Hepatic stellate cell (primary cell): Measurements from ENCODE around the gene SERPINF2.
A peak's percentile ranks its signal among the peaks of the same experiment; 100 is the strongest.
"Not testable (repeated sequence)": the region's sequence is repeated elsewhere in the genome, so short reads cannot be mapped to it uniquely, and the experiment has no call there.

Experiments used
- DNase-seq: peaks from one replicate; pipeline ENCODE4 v3.0.0; 2011; ENCODE audit warnings: low spot score

The SERPINF2 gene

GRCh38 chr17:1742371-1743087, at the start of gene SERPINF2:
Gene SERPINF2, plus strand, starts transcription at chr17:1742871. Its CDS starts 2,125 bp downstream, at chr17:1744996.
- DNase-seq = no peak

DNA sequence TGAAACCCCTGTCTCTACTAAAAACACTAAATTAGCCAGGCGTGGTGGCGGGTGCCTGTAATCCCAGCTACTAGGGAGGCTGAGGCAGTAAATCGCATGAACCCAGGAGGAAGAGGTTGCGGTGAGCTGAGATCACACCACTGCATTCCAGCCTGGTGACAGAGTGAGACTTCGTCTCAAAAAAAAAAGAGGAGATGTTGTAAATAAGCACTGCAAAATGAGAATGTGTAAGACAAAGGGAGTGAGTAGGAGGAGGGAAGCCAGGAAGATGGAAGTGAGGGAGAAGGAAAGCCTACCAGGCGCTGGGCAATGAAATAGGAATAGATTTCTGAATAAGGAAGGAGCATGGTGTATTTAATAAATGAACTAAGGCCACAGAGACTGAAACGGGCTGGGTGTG, 49.3 kb upstream of the SERPINF2 start:
- no peak for DNase-seq

DNA sequence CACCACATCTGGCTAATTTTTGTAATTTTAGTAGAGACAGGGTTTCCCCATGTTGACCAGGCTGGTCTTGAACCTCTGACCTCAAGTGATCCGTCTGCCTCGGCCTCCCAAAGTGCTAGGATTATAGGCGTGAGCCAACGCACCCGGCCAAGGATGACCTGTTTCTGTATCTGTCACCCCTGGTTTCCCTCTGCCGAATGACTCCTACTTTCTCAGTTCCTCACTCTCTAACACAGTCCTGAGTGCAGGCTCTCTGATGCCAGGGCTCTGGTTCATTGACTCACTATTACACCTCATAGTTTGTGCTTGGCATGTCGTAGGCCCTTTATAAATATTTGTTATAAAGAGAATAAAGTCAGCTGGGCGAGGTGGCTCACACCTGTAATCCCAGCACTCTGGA, 47.3 kb upstream of the SERPINF2 start:
- no peak for DNase-seq

DNA sequence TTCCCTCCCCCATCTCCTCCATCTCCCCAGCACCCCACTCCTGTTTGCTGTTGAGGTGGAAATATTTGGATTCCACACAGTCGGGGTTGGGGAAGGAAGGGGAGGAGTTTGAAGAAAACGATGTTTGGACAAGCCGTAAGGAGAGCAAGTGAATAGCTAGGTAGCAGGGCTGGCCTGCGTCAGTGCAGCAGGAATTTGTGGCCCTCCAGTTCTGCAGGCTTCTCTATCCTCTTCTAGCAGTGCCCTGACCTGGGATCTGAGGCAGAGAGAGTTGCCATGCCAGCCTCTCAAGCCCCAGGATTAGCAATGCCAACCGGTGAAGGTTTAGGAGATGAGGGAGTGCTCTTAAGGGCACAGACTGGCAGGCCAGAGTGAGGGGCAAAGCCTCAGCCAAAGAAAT, 45.0 kb upstream of the SERPINF2 start:
- DNase-seq = no peak

DNA sequence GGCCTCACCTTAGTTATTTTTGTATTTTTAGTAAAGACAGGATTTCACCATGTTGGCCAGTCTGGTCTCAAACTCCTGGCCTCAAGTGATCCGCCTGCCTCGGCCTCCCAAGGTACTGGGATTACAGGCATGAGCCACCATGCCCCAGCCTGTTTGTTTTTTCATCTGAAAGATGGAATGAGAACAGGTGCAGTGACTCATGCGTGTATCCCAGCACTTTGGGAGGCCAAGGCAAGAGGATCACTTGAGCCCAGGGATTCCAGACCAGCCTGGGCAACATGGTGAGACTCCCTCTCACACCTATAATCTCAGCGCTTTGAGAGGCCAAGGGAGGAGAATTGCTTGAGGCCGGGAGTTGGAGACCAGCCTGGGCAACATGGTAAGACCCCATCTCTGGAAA, 42.8 kb upstream of the SERPINF2 start:
- not testable (repeated sequence) for DNase-seq

DNA sequence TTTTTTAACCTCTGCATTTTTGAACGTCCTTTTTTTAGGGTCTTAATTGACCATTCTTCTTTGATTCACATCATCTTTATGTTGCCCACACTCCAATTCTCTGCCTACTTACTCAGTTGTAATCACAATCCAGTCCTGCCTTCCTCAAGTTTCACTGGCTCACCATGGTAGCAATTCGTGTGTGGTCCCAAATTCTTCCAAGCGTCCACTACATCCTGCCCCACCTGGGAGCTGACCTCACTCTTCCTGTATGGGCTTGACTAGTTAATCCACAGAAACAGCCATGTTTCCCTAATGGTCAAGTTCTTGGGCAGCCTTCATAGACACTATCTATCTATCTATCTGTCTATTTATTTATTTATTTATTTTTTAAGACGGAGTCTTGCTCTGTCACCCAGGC, 39.6 kb upstream of the SERPINF2 start:
- DNase-seq = no peak

DNA sequence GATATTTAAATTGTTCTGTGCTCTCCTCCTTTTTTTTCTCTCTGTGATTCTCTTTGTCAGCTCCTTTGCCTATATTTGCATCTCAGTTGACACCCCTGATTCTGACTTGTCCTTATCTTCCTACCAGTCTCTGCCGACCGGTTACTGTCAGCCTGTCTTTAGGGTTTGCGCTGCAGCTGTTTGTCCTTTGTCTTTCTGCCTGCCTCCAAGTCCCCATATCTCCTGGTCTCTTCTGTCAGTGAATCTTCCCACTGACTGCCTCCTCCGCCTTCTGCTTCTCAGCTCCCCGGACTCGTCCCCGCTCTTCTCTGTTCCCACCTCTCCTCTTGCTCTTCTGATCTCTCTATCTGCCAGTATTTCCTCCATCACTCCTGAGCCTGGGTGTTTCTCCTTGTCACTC, 37.7 kb upstream of the SERPINF2 start:
- DNase-seq = no peak

GRCh38 chr17:1707107-1707506, 35.6 kb upstream of the SERPINF2 start:
- DNase-seq = no peak

DNA sequence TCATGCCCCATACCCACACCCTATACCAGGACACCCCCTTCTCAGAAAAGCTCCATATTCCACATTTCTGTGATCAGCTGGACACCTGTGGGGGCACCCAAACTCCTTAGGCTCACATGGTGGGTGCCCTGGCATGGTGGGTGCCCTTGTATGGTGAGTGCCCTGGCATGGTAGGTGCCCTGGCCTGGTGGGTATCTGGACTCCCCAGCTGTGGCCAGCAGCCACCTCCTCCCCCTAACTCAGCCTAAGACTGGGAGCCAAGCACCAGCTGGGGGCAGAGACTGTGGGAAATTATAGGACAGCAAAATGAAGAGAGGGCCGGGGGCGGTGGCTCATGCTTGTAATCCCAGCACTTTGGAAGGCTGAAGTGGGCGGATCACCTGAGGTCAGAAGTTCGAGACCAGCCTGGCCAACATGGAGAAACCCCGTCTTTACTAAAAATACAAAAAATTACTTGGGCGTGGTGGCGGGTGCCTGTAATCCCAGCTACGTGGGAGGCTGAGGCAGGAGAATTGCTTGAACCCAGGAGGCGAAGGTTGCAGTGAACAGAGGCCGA, 33.8 kb upstream of the SERPINF2 start:
- not testable (repeated sequence) for DNase-seq

- DNase-seq = peak; percentile 55
These were observed 33.2 kb upstream of the SERPINF2 start for GRCh38 chr17:1709403-1709951.

DNA sequence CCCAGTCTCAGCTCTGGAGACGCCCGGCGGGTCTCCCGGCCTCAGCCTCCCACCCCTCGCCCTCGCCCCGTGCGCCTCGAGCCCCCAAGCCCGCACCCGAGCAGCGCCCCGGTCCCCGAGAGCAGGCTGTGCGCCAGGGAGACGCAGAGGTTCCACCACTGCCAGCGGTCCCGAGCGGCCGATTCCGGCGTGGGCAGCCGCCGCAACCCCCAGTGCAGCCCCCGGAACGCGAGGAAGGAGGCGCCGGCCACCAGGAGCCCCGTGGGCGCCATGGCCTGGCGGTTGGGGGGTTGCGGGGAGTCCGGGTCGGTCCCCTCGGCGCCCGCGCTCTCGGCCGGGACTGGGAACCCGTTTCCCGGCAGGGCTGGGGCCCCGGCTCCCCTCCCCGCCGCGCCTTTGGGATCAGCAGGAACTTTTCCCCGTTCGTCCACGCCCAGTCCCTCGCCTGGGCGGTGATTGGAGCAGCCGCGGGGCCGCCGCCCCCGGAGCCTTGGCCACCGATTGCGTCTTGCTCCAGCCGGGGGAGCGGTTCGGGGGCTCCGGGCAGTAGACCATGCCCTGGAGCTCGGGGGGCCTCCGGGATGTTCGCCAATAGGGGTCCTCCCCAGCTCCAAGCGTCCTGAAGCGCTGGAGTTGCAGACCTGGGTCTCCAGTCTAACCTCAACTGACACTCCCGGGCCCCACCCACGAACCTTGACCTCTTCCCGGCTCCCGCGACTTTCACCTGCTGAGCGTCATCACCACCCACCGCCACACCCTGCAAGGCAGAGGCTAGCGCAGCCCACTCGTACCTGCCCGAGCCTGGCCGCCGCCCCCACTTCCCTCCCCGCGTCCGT, 32.5 kb upstream of the SERPINF2 start, which contains the start of gene TLCD2:
TLCD2 (minus strand) TSS at position 407 of the 836 bp plus-strand sequence; CDS start at position 272, 135 bp downstream.
- peak; percentile 88 for DNase-seq

DNA sequence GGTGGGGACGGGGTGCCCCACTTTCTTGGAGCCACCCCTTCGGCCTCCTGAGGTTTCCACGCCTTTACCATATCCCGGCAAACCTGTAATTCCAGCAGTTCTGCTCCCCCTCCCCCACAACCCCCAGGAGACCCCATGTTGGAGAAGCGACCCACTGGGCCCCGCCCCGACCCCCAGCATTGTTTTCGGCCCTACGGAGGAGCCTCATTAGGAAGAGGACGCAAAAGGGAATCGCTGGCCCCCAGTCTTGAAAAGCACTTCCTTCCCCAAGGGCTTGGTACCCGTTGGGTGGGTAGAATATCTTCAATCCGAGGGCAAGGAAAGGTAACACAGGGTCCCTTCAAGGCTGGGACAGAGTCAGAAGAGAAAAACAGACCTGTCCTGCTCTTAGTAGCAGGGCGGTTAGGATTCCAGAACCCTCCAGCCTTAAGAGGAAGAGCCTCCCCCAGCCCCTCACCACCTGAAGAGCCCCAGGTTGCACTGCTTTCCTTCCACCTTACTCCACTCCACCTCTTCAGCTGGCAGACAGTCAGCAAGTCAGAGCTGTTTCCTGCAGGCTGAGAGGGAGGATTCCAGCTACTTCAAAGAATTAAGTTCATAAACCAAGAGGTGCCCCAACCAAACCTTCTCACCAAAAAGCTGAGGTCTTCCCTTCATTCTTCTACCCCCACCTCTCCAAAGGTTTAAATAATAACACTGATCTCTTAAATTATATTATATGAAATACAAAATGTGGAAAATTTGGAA, 31.7 kb upstream of the SERPINF2 start:
- DNase-seq = no peak

DNA sequence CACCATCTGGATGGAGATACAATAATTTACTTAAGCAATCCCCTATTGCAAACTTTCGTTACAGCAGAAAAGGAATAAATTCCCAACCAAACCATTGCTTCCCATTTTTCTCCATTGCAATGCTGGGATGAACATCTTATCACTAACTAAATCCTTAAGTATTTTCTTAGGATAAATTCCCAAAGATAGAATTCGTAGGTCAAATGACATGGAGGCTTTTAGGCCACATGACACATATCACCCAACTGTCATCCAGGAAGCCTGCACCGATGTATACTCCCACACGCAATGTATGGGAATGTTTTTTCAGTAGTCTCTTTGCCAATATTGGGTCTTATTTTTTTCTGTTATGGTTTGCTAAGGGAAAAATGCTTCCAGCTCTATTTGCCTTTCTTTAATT, 30.9 kb upstream of the SERPINF2 start:
- DNase-seq = no peak

- DNase-seq = no peak
These were observed 30.4 kb upstream of the SERPINF2 start for GRCh38 chr17:1712271-1712670.

DNA sequence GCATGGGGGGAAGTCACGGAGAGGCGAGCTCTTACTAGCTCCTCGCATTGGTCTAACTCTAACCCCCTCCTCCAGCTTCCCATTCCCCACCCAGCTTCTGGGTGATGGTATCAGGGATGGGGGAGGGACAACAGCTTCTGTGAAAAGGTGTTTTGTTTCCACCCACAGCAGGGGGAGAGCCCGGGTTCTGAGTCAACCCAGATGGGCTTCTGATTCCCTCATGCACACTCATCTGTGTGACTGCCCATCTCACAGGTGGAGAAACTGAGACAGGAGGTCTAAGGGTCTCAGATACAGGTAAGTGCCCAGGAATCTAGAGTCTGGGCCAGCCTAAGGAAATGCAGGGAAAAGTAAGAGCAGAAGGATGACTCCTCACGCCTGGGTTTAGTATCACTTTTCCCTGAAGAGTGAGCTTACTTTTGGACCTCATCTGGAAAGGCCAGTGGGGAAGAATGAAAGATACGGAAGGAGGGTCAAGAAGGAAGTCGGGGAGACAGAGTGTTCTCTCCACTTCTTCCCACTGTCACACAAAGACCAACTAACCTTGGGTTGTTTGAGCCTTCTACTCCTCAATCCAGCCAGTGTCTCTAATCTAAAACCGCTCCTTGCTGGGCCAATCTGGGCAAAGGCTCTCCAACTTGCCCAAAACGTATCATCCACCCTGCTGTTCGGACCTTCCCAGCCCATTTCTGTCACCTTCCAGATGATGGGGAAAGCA, 29.4 kb upstream of the SERPINF2 start:
- no peak for DNase-seq

DNA sequence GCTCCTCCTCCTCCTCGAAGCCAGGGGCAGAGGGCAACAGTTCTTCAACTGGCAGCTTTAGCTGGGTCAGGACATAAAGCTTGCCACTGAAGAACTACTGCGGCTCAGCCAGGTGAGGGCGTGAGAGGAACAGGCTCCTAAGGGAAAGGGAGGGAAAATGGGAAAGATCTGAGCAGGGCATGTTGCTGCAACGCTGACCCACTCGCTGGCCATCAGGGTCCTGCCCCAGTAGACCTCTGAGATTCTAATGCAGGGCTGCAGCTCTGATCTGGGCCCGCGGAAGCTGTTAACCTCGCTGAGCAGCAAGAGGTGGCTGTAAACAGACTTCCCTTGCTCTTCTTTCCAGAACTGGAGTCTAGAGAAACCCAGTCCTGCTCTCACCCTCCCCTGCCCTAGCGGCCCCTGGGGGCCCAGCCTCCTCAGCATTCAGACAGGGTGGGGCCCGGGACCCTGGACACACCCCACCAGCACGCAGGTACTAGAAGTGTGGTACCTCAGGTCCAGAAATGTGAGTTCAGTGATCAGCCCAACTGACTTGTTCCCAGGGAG, 28.7 kb upstream of the SERPINF2 start:
- DNase-seq = no peak

DNA sequence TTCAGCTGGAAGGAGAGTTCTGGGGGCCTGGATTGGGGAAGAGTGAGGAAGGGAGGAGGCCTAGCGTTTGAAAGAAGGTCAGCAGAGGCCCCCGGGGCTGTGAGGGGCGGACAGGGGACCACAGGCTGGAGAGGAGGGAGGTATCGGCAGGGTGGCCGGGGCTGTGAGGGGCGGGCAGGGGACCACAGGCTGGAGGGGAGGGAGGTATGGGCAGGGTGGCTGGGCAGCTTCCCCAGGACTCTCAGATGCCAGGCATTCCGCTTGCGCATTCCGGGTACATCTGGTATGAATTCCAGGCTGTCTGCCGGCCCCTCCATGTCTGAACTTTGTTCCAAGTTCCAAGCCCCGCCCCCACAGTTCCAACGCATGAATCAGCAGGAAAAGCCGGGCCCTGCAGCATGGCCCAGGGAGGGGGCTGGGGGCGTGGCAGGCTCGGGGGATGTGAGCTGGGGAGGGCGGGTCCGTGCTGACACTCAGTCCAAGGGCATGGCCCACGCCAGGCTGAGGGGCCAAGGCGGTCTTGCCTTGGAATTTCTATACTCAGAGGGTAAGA, 28.2 kb upstream of the SERPINF2 start:
- DNase-seq = peak; percentile 94

DNA sequence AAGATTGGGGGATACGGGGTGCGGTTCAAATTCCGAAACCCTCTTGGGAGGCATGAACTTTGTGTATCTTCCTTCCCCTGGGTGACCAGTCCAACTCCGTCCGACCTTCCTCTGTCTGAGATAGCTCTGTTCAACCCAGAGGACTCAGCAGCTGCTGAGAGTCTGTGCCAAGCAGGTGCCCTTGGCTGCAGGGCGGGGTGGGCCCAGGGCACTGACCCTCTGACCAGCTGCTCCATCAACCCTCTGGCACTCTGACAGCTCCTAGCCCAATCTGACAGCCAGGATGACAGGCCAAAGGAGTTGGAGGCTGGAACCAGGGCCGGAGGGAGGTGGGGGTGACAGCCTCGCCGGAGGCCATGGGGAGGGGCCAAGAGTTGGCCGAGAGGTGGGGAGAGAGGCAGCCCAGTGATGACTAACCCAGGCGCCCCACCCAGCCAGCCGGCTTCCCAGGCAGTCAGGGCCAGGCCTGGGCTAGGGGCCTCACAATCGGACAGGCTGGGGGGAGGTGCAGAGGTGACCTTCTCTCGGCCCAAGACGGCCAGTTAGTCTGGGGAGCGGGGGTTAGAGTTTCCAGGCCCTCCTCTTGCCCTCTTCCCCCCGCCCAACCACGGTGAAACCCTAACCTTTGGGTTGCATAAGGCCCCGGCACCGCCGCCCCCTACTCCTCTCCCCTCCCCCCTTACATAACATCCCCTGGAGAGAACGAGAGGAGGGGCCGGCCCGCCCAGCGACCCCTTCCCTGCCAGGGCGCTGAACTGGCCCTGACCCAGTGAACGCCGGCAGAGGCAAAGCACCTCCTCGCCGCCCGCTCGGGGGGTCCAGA, 27.5 kb upstream of the SERPINF2 start:
- peak; percentile 91 for DNase-seq

DNA sequence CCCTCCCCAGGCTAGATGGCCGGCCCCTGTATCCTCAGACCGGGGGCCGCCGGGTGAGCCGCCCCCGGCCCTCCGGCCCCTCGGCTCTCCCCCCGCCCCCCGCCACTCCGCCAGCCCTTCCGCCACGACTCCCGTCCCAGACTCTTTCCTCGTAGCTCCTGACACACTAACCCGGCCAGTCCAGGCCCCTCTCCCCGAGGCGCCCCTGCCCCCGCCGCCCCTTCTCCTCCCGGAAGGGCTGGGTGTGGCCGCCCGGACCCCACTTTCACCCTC, 26.9 kb upstream of the SERPINF2 start:
- no peak for DNase-seq
